Progenitor cell of endocrine pancreas (in vitro differentiated cells): ENCODE measurements around the gene C1orf21. TPM values are rescaled to one million over a fixed set of nuclear protein-coding genes. Genes with fewer than 3 reads are reported as not detected.

Experiments
- DNase-seq: peaks from one replicate; pipeline ENCODE4 v3.0.0; 2021; ENCODE audit warnings: low spot score; ENCODE audit not compliant: unreplicated experiment
- H3K27ac Mint-ChIP-seq: 2 replicates; pipeline ENCODE4 v1.8.0; 2021; ENCODE audit warnings: mild to moderate bottlenecking, moderate library complexity, mixed read lengths
- H3K27me3 Mint-ChIP-seq: 2 replicates; pipeline ENCODE4 v1.8.0; 2021; ENCODE audit warnings: mixed read lengths
- H3K36me3 Mint-ChIP-seq: 2 replicates; pipeline ENCODE4 v1.8.0; 2022; ENCODE audit warnings: mixed read lengths; ENCODE audit not compliant: insufficient read depth
- H3K4me1 Mint-ChIP-seq: 2 replicates; pipeline ENCODE4 v1.8.0; 2021; ENCODE audit warnings: low read depth, mixed read lengths
- H3K4me3 Mint-ChIP-seq: 2 replicates; pipeline ENCODE4 v1.8.0; 2021; ENCODE audit warnings: low read depth, mild to moderate bottlenecking, moderate library complexity, mixed read lengths
- H3K9me3 Mint-ChIP-seq: 2 replicates; pipeline ENCODE4 v1.8.0; 2021; ENCODE audit warnings: low read depth, mixed read lengths
- total RNA-seq: library from RNA; stranded (reverse); gene quantifications from 2 replicates; pipeline ENCODE4 v1.2.1, GENCODE V29; 2021
- TF ChIP-seq, protein P1 (sequence below): fragments of 200-600 bp; sonication (generic); IDR thresholded peaks from one replicate; pipeline ENCODE4 v1.5.0; 2021; ENCODE audit warnings: antibody characterized with exemption, mild to moderate bottlenecking; ENCODE audit not compliant: unreplicated experiment

Gene C1orf21
- total RNA-seq, 1 donor from 2014 or later: 10.0 TPM

DNA sequence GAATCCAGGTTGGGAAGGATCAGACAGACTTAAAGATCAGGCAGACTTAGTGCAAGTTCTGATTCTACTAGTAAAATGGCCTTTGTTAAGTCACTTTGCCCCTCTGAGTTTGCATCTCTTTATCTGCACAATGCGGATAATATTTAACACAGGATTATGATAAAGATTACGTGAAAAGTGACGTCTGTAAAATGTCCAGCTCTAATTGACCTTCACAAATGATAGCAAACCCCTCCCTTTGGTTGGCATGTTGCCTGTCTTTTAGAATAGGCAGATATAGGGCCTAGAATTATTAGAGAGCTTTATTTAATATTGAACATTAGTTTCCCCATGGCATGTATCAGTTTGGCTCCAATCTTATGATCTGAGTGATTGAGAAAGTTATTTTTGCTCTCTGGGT, 55.4 kb downstream of the C1orf21 start:
- no peaks in the 10 kb centered on the region for H3K27me3 Mint-ChIP-seq
- H3K4me3 Mint-ChIP-seq: no peak overlapping the region
- H3K36me3 Mint-ChIP-seq: no peaks in the 10 kb centered on the region
- no peak overlapping the region for H3K27ac Mint-ChIP-seq
- no peak for DNase-seq
- H3K9me3 Mint-ChIP-seq: peaks cover 3% of the 10 kb centered on the region
- H3K4me1 Mint-ChIP-seq: no peaks in the 10 kb centered on the region
- TF ChIP-seq, protein P1, sequence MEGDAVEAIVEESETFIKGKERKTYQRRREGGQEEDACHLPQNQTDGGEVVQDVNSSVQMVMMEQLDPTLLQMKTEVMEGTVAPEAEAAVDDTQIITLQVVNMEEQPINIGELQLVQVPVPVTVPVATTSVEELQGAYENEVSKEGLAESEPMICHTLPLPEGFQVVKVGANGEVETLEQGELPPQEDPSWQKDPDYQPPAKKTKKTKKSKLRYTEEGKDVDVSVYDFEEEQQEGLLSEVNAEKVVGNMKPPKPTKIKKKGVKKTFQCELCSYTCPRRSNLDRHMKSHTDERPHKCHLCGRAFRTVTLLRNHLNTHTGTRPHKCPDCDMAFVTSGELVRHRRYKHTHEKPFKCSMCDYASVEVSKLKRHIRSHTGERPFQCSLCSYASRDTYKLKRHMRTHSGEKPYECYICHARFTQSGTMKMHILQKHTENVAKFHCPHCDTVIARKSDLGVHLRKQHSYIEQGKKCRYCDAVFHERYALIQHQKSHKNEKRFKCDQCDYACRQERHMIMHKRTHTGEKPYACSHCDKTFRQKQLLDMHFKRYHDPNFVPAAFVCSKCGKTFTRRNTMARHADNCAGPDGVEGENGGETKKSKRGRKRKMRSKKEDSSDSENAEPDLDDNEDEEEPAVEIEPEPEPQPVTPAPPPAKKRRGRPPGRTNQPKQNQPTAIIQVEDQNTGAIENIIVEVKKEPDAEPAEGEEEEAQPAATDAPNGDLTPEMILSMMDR: no peak

DNA sequence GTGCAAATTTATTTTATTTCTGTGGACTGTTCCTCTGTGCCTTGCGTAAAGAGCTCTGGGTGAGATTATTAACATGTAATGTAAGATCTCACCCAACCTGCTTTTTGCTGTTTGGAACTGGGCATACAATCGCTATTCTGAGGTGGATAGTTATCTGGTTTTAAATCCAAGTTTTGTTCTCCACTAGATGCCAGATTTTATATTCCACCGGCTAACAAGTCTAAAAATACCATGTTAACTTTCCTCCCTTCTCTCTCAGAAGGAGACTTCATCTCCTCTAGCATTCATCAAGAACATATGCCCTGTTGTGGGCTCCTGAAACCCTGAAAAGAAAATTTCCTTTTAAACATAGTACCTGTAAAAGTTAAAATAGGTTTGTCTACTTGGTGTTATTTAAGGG, 56.4 kb downstream of the C1orf21 start:
- H3K4me1 Mint-ChIP-seq: no peaks in the 10 kb centered on the region
- no peak overlapping the region for H3K27ac Mint-ChIP-seq
- DNase-seq: no peak
- H3K4me3 Mint-ChIP-seq: no peak overlapping the region
- peaks cover 3% of the 10 kb centered on the region for H3K9me3 Mint-ChIP-seq
- no peaks in the 10 kb centered on the region for H3K27me3 Mint-ChIP-seq
- TF ChIP-seq, protein P1: no peak
- H3K36me3 Mint-ChIP-seq: no peaks in the 10 kb centered on the region

DNA sequence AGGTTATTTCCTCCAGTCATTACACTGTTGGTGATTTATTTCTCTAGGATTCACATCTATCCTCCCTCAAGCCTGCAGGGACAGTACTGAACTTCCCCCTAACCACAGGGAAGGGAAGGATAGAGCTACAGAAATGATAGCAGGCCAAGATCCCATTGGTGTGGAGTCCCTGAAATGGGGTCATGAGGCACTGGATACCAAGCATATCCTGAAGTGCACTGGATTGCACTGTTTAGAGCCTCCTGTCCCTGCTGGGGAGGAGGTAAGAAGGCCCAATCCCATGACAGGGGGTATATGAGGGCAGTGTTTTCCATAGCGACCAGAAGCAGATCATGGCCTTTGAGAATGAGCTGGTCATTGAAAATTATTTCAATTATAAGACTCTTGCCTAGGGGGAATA, 56.8 kb downstream of the C1orf21 start:
- Mint-ChIP-seq H3K27me3 (no peaks in the 10 kb centered on the region), H3K27ac (no peak overlapping the region), H3K9me3 (peaks cover 3% of the 10 kb centered on the region), H3K4me3 (no peak overlapping the region), H3K36me3 (no peaks in the 10 kb centered on the region), H3K4me1 (no peaks in the 10 kb centered on the region)
- TF ChIP-seq, protein P1: no peak
- no peak for DNase-seq

DNA sequence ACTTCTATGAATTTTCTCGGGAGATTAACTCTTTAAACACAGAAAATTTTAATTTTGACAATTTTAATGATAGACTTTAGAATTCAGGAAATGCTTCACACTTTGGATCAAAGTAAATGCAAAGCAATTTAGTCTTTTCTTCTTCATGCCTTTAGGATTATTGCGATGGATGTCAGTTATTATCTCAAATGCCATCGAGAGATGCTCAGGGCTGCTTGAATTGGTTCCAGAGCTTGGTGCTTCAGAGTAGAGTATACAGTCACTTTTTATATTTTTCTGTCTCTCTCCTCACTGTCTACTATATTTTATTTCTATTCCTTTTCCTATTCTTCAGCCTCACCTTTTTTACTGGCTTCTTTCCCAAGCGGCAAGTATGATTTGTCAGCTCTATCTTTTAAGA, 59.2 kb downstream of the C1orf21 start:
- no peaks in the 10 kb centered on the region for H3K9me3 Mint-ChIP-seq
- H3K27ac Mint-ChIP-seq: no peak overlapping the region
- TF ChIP-seq, protein P1: no peak
- H3K36me3 Mint-ChIP-seq: no peaks in the 10 kb centered on the region
- DNase-seq: no peak
- H3K4me3 Mint-ChIP-seq: no peak overlapping the region
- H3K27me3 Mint-ChIP-seq: no peaks in the 10 kb centered on the region
- H3K4me1 Mint-ChIP-seq: no peaks in the 10 kb centered on the region

DNA sequence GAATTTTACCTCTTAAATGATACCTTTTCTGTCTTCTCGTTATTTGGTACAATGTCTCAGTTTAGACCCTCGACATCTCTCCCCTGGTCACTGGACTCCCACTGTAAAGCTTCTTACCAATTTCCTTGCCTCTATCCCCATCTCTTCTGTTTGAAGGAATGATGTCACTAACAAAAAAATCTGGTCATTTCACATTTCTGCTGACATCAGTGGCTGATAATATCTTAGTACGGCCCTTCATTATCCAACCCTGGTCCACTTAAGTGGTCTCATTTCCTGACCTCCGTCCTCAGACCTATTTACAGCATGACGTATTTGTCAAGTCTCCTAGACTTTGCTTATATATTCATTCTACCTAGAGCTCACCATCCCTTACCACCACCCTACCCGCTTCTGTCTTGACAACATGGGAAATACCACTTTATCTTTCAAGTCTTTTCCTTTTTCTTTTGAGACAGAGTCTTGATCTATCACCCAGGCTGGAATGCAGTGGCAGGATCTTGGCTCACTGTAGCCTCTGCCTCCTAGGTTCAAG, 60.9 kb downstream of the C1orf21 start:
- Mint-ChIP-seq H3K4me1 (no peaks in the 10 kb centered on the region), H3K36me3 (no peaks in the 10 kb centered on the region), H3K4me3 (no peak overlapping the region), H3K27me3 (no peaks in the 10 kb centered on the region), H3K9me3 (no peaks in the 10 kb centered on the region), H3K27ac (no peak overlapping the region)
- DNase-seq: no peak
- TF ChIP-seq, protein P1: no peak
